NCI-H748 (cell line): Measurements from ENCODE around the gene ARID1B.
"Not testable (repeated sequence)": the region's sequence is repeated elsewhere in the genome, so short reads cannot be mapped to it uniquely, and the experiment has no call there.

ENCODE experiments used
- DNase-seq: peaks from one replicate; lab custom pipeline; 2025; ENCODE audit not compliant: unreplicated experiment; lab: John Stamatoyannopoulos, UW

Gene ARID1B

GRCh38 chr6:156982168-156982567 is 205.0 kb downstream of the ARID1B start:
- no peak for DNase-seq

GRCh38 chr6:156982864-156983263 is 205.7 kb downstream of the ARID1B start:
- DNase-seq, result not testable (repeated sequence)

- DNase-seq, result no peak
These were observed 207.1 kb downstream of the ARID1B start for GRCh38 chr6:156984178-156984738.

- DNase-seq, result no peak
These were observed 208.1 kb downstream of the ARID1B start for GRCh38 chr6:156985309-156985708.

GRCh38 chr6:156988276-156989158 is 211.3 kb downstream of the ARID1B start:
- peak; percentile 17 for DNase-seq

GRCh38 chr6:156989159-156989806 is 212.1 kb downstream of the ARID1B start:
- no peak for DNase-seq

- DNase-seq, result no peak
These were observed 215.0 kb downstream of the ARID1B start for GRCh38 chr6:156992020-156992804.

- DNase-seq, result no peak
These were observed 216.5 kb downstream of the ARID1B start for GRCh38 chr6:156993713-156994112.

GRCh38 chr6:156994215-156995076 is 217.3 kb downstream of the ARID1B start:
- DNase-seq, result peak; percentile 27

GRCh38 chr6:156995502-156995901 is 218.3 kb downstream of the ARID1B start:
- DNase-seq, result no peak

GRCh38 chr6:156996265-156996664 is 219.1 kb downstream of the ARID1B start:
- no peak for DNase-seq

- DNase-seq, result no peak
These were observed 221.7 kb downstream of the ARID1B start for GRCh38 chr6:156998794-156999330.

GRCh38 chr6:156999762-157000161 is 222.6 kb downstream of the ARID1B start:
- no peak for DNase-seq

GRCh38 chr6:157001716-157002115 is 224.5 kb downstream of the ARID1B start:
- DNase-seq, result no peak

GRCh38 chr6:157002774-157003173 is 225.6 kb downstream of the ARID1B start:
- DNase-seq, result no peak

GRCh38 chr6:157005940-157006339 is 228.8 kb downstream of the ARID1B start:
- no peak for DNase-seq

- no peak for DNase-seq
These were observed 231.4 kb downstream of the ARID1B start for GRCh38 chr6:157008568-157008967.

GRCh38 chr6:157012355-157012754 is 235.2 kb downstream of the ARID1B start:
- no peak for DNase-seq

GRCh38 chr6:157013649-157014304 is 236.6 kb downstream of the ARID1B start:
- no peak for DNase-seq
